IMR-90 (cell line): ENCODE data around the gene SRP14. TPM values are rescaled to one million over a fixed set of nuclear protein-coding genes. Genes with fewer than 3 reads are reported as not detected.

Source experiments
- ATAC-seq: fragments of 200-7000 bp; cut with Tn5 transposase; 2 replicates; pipeline ENCODE4 v1.9.1; 2020; ENCODE audit warnings: low read depth, mild to moderate bottlenecking, moderate library complexity
- BruUV-seq: library from RNA; stranded (reverse); fragments of 400-500 nt; replicated peaks from 2 replicates; lab custom pipeline; 2021; lab: Mats Ljungman, UMichigan
- CTCF ChIA-PET: fragments of 300-600 bp; formaldehyde crosslinking; extraction: SDS; loops from one replicate; lab custom pipeline; 2021; ENCODE audit warnings: antibody characterized with exemption; lab: Yijun Ruan, JAX
- POLR2A ChIA-PET: fragments of 300-600 bp; sonication (Branson Sonifier 250); formaldehyde crosslinking; loops from one replicate; lab custom pipeline; 2022; ENCODE audit warnings: antibody characterized with exemption; ENCODE audit not compliant: unreplicated experiment; lab: Charles Lee
- DNase-seq: peaks from one replicate; pipeline ENCODE4 v3.0.0; 2013
- H2AFZ ChIP-seq: replicated peaks from 2 replicates; pipeline ENCODE3; 2013; ENCODE audit warnings: low read length, mild to moderate bottlenecking; ENCODE audit not compliant: poor library complexity
- H2AK5ac ChIP-seq: 2 replicates; pipeline ENCODE4 v1.6.1; 2013; ENCODE audit warnings: low read depth, low read length, inconsistent platforms
- H2AK9ac ChIP-seq: replicated peaks from 2 replicates; pipeline ENCODE3; 2013; ENCODE audit warnings: mild to moderate bottlenecking, low read depth, low read length, moderate library complexity; ENCODE audit not compliant: poor library complexity
- H2BK120ac ChIP-seq: 2 replicates; pipeline ENCODE4 v1.6.1; 2013; ENCODE audit warnings: low read depth, low read length, inconsistent platforms
- H2BK15ac ChIP-seq: 3 replicates; pipeline ENCODE4 v1.6.1; 2013; ENCODE audit warnings: low read depth, low read length, inconsistent platforms
- H2BK20ac ChIP-seq: 2 replicates; pipeline ENCODE4 v1.6.1; 2013; ENCODE audit warnings: low read depth, mild to moderate bottlenecking, inconsistent platforms, low read length, moderate library complexity
- H2BK5ac ChIP-seq: 2 replicates; pipeline ENCODE4 v1.6.1; 2013; ENCODE audit warnings: mild to moderate bottlenecking, low read depth, low read length, inconsistent platforms; ENCODE audit not compliant: poor library complexity, severe bottlenecking
- H3K14ac ChIP-seq: replicated peaks from 2 replicates; pipeline ENCODE4 v1.6.1; 2013; ENCODE audit warnings: low read depth, low read length, inconsistent platforms
- H3K18ac ChIP-seq: 2 replicates; pipeline ENCODE4 v1.6.1; 2013; ENCODE audit warnings: low read depth, low read length, control low read depth
- H3K23ac ChIP-seq: 2 replicates; pipeline ENCODE4 v1.6.1; 2013; ENCODE audit warnings: low read depth, low read length, inconsistent platforms
- H3K27ac ChIP-seq: 2 replicates; pipeline ENCODE4 v1.5.1; 2013; ENCODE audit warnings: mild to moderate bottlenecking, control low read depth, low read length; ENCODE audit not compliant: insufficient read depth
- H3K27me3 ChIP-seq: 2 replicates; pipeline ENCODE4 v1.6.1; 2013; ENCODE audit warnings: low read length; ENCODE audit not compliant: control insufficient read depth, insufficient read depth
- H3K36me3 ChIP-seq: 2 replicates; pipeline ENCODE4 v1.6.1; 2013; ENCODE audit warnings: low read length, mixed read lengths; ENCODE audit not compliant: control insufficient read depth, insufficient read depth
- H3K4ac ChIP-seq: 2 replicates; pipeline ENCODE4 v1.6.1; 2013; ENCODE audit warnings: low read depth, low read length, inconsistent platforms
- H3K4me1 ChIP-seq: 2 replicates; pipeline ENCODE4 v1.6.1; 2013; ENCODE audit warnings: low read length, mixed read lengths; ENCODE audit not compliant: control insufficient read depth, insufficient read depth
- H3K4me2 ChIP-seq: 2 replicates; pipeline ENCODE4 v1.6.1; 2013; ENCODE audit warnings: low read depth, mild to moderate bottlenecking, control low read depth, low read length, moderate library complexity
- H3K4me3 ChIP-seq: 2 replicates; pipeline ENCODE4 v1.5.1; 2013; ENCODE audit warnings: low read depth, mild to moderate bottlenecking, control low read depth, low read length, moderate library complexity; ENCODE audit not compliant: insufficient read depth
- H3K56ac ChIP-seq: 2 replicates; pipeline ENCODE4 v1.6.1; 2013; ENCODE audit warnings: low read length, inconsistent platforms; ENCODE audit not compliant: insufficient read depth; ENCODE audit errors: extremely low read depth
- H3K79me1 ChIP-seq, 2 experiments: 2 replicates each; pipeline ENCODE4 v1.6.1; 2013; ENCODE audit warnings: low read length in 2 of 2, inconsistent platforms in 1 of 2, low read depth in 1 of 2
- H3K9ac ChIP-seq: 2 replicates; pipeline ENCODE4 v1.6.1; 2013; ENCODE audit warnings: low read depth, low read length, control low read depth
- H3K9me1 ChIP-seq: 2 replicates; pipeline ENCODE4 v1.6.1; 2013; ENCODE audit warnings: low read length, inconsistent platforms; ENCODE audit not compliant: insufficient read depth
- H3K9me3 ChIP-seq: 2 replicates; pipeline ENCODE4 v1.6.1; 2013; ENCODE audit warnings: low read length; ENCODE audit not compliant: control insufficient read depth, insufficient read depth
- H4K20me1 ChIP-seq: 2 replicates; pipeline ENCODE4 v1.6.1; 2013; ENCODE audit warnings: low read length, inconsistent platforms; ENCODE audit not compliant: insufficient read depth
- H4K5ac ChIP-seq: 2 replicates; pipeline ENCODE4 v1.6.1; 2013; ENCODE audit warnings: mild to moderate bottlenecking, low read depth, low read length, control low read depth
- H4K8ac ChIP-seq, 2 experiments: 2 replicates each; pipeline ENCODE4 v1.6.1; 2013; ENCODE audit warnings: low read depth in 2 of 2, low read length in 2 of 2, control low read depth in 1 of 2, inconsistent platforms in 1 of 2
- H4K91ac ChIP-seq: 2 replicates; pipeline ENCODE4 v1.6.1; 2013; ENCODE audit warnings: low read depth, low read length, inconsistent platforms; ENCODE audit not compliant: insufficient read depth
- FOS ChIP-seq: fragments of 150-350 bp; IDR thresholded peaks from 2 replicates; pipeline ENCODE4 v1.6.1; 2016; ENCODE audit warnings: low read depth, low read length
- MAZ ChIP-seq: IDR thresholded peaks from 2 replicates; pipeline ENCODE4 v1.6.1; 2012; ENCODE audit warnings: low read depth, mild to moderate bottlenecking, low read length, improper control_type of control experiment, moderate library complexity, borderline replicate concordance
- MXI1 ChIP-seq: IDR thresholded peaks from 2 replicates; pipeline ENCODE4 v1.6.1; 2012; ENCODE audit warnings: low read depth, mild to moderate bottlenecking, low read length, moderate library complexity, borderline replicate concordance
- NFE2L2 ChIP-seq: fragments of 150-350 bp; IDR thresholded peaks from 2 replicates; pipeline ENCODE4 v1.6.1; 2016; ENCODE audit warnings: low read depth, mild to moderate bottlenecking, low read length
- POLR2A ChIP-seq: IDR thresholded peaks from 2 replicates; pipeline ENCODE4 v1.6.1; 2012; ENCODE audit warnings: mild to moderate bottlenecking, low read depth, low read length
- RCOR1 ChIP-seq: IDR thresholded peaks from 2 replicates; pipeline ENCODE4 v1.6.1; 2012; ENCODE audit warnings: mild to moderate bottlenecking, low read length, improper control_type of control experiment; ENCODE audit not compliant: insufficient replicate concordance
- RFX5 ChIP-seq: IDR thresholded peaks from 2 replicates; pipeline ENCODE4 v1.8.0; 2012; ENCODE audit warnings: low read depth, mild to moderate bottlenecking, low read length, moderate library complexity
- SMC3 ChIP-seq: fragments of 150-350 bp; IDR thresholded peaks from 2 replicates; pipeline ENCODE4 v1.6.1; 2016; ENCODE audit warnings: low read depth, mild to moderate bottlenecking, antibody characterized with exemption, low read length, moderate library complexity
- WGBS, 2 experiments: methylation state at CpG; one replicate each; pipeline versions ENCODE4 v1.1.5 to v1.1.7; 2013; ENCODE audit warnings: missing lambda C conversion rate in 2 of 2; ENCODE audit not compliant: insufficient read length in 1 of 2; ENCODE audit errors: extremely low coverage in 2 of 2; 5-methylcytosine and 5-hydroxymethylcytosine counted together
- dilution Hi-C: fragments of 300-500 bp; cut with HindIII; formaldehyde crosslinking; loops from one replicate; pipeline ENCODE4 v1.14.3; 2018; ENCODE audit warnings: low sequenced_read_pairs; ENCODE audit not compliant: unreplicated experiment
- in situ Hi-C: fragments of 300-500 bp; cut with MboI; formaldehyde crosslinking; loops from 3 replicates; pipeline ENCODE4 v1.14.3; 2019; ENCODE audit warnings: low sequenced_read_pairs, inconsistent platforms, mixed read lengths
- intact Hi-C: fragments of 100-400 bp; cut with micrococcal nuclease; formaldehyde crosslinking; loops from 2 replicates; pipeline ENCODE4 v1.10.0; 2022
- polyA plus RNA-seq, 3 experiments: library from polyadenylated mRNA; depleted of rRNA; stranded (reverse); fragments of >200 nt; gene quantifications; 2 replicates each; pipeline ENCODE4 v1.2.3, GENCODE V29; 2012; ENCODE audit warnings: low replicate concordance in 1 of 3
- total RNA-seq: library from RNA; depleted of rRNA; stranded (reverse); fragments of >200 nt; gene quantifications from 2 replicates; pipeline ENCODE4 v1.2.3, GENCODE V29; 2012
- TF ChIP-seq, protein P1 (sequence below): fragments of 150-350 bp; IDR thresholded peaks from 2 replicates; pipeline ENCODE4 v1.6.1; 2017; ENCODE audit warnings: mild to moderate bottlenecking, antibody characterized with exemption, low read length, low read depth
- TF ChIP-seq, protein P2 (sequence below): conservative IDR thresholded peaks from 2 replicates; pipeline ENCODE4 v1.5.1; 2012; ENCODE audit warnings: mild to moderate bottlenecking, low read depth, low read length, improper control_type of control experiment

Gene SRP14
- total and polyA plus RNA-seq, 2 of the 4 experiments (the other 2 are of a cell fraction), result 106 to 295 TPM

DNA sequence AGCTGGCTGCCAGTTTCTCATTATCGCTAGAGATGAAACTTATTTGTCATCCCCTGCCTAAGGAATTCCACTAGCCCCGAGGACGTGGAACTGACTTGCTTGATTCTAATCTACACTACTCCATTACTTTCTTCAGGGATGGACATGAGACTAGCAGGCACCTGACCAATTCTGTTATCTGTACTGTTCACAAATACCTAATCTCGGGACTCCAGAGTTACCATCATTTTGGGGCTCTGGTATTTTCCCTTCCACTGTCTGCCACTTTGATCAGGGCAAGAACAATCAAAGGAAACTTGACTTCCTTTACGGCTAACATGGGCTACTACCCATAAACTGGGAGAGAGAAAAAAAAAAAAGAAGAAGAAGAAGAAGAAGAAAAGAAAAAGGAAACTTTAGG, 41.9 kb upstream of the SRP14 start (continued):
- TF ChIP-seq RFX5 (no peak), MXI1 (no peak), NFE2L2 (no peak)

GRCh38 chr15:40080104-40080503, 41.1 kb upstream of the SRP14 start:
- Histone ChIP-seq H4K5ac (no peak overlapping the region), H2BK20ac (peak overlapping the region; percentile 93; the same call in 1 of the 2 replicates), H3K9me1 (peaks cover 35% of the 10 kb centered on the region), H3K27me3 (no peaks in the 10 kb centered on the region), H3K9ac (no peak overlapping the region), H2AK9ac (no peak overlapping the region), H3K36me3 (no peaks in the 10 kb centered on the region), H2BK5ac (no peak overlapping the region), H3K4me3 (no peak overlapping the region), H2BK15ac (peak overlapping the region; percentile 90; the same call in 1 of the 3 replicates), H3K4ac (peak overlapping the region; percentile 38; the same call in 1 of the 2 replicates), H4K20me1 (no peaks in the 10 kb centered on the region), H2AFZ (no peak overlapping the region), H4K91ac (no peak overlapping the region; the same call in 1 of the 2 replicates), H3K56ac (no peak overlapping the region), H3K79me1 (peaks cover 0 to 12% of the 10 kb centered on the region in 2 experiments; a peak in 2 of 4 replicates), H4K8ac (no peak overlapping the region), H3K4me2 (no peak overlapping the region), H3K27ac (no peak overlapping the region), H3K14ac (peak overlapping the region; percentile 49), H3K18ac (no peak overlapping the region), H2BK120ac (peak overlapping the region; percentile 37), H3K23ac (peak overlapping the region; percentile 76; the same call in 1 of the 2 replicates), H3K4me1 (peaks cover 27% of the 10 kb centered on the region), H2AK5ac (no peak overlapping the region; the same call in 1 of the 2 replicates), H3K9me3 (no peaks in the 10 kb centered on the region)
- BruUV-seq, result no TSS peak
- in situ Hi-C loops, result no loop called here
- intact Hi-C loops, result no loop called here
- dilution Hi-C loops, result no loop called here
- POLR2A ChIA-PET, result no interaction called here
- ATAC-seq, result no peak
- TF ChIP-seq SMC3, result no peak
- TF ChIP-seq MAZ, result no peak
- TF ChIP-seq, protein P1, sequence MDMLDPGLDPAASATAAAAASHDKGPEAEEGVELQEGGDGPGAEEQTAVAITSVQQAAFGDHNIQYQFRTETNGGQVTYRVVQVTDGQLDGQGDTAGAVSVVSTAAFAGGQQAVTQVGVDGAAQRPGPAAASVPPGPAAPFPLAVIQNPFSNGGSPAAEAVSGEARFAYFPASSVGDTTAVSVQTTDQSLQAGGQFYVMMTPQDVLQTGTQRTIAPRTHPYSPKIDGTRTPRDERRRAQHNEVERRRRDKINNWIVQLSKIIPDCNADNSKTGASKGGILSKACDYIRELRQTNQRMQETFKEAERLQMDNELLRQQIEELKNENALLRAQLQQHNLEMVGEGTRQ, result no peak
- no peak for TF ChIP-seq RFX5
- no peak for TF ChIP-seq RCOR1
- no peak for TF ChIP-seq POLR2A
- no peak for TF ChIP-seq FOS
- TF ChIP-seq, protein P2, sequence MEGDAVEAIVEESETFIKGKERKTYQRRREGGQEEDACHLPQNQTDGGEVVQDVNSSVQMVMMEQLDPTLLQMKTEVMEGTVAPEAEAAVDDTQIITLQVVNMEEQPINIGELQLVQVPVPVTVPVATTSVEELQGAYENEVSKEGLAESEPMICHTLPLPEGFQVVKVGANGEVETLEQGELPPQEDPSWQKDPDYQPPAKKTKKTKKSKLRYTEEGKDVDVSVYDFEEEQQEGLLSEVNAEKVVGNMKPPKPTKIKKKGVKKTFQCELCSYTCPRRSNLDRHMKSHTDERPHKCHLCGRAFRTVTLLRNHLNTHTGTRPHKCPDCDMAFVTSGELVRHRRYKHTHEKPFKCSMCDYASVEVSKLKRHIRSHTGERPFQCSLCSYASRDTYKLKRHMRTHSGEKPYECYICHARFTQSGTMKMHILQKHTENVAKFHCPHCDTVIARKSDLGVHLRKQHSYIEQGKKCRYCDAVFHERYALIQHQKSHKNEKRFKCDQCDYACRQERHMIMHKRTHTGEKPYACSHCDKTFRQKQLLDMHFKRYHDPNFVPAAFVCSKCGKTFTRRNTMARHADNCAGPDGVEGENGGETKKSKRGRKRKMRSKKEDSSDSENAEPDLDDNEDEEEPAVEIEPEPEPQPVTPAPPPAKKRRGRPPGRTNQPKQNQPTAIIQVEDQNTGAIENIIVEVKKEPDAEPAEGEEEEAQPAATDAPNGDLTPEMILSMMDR, result no peak
- CTCF ChIA-PET, result no interaction called here
- no peak for DNase-seq
- WGBS, 2 experiments, result no CpG with 5 or more reads among the region's 1 CpG
